GM21737 (cell line): ENCODE measurements around the gene GPR62.

Source experiments
- ATAC-seq: cut with Tn5 transposase; IDR thresholded peaks from one replicate; pipeline ENCODE4 v1.9.1; 2021; ENCODE audit warnings: mild to moderate bottlenecking, moderate library complexity; ENCODE audit not compliant: unreplicated experiment

The GPR62 gene

DNA sequence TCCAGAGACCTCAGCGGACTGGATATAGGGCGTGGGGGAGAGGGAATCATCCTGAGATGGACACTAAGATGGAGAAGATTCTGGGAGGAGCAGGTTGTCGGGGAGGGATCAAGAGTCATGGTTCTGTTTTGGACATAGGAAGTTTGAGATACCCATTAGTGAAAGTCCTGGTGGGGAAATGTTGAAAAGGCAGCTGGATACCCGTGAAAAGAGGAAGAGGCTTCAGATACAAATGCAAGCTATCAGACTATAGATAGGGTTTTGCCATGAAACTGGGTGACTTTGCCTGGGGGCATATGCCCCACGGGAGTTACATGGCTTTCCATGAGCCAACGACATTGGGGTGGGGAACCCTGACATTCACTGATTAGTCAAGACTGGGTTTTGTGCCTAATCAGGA is 1.1 kb upstream of the GPR62 start:
- ATAC-seq: no peak

DNA sequence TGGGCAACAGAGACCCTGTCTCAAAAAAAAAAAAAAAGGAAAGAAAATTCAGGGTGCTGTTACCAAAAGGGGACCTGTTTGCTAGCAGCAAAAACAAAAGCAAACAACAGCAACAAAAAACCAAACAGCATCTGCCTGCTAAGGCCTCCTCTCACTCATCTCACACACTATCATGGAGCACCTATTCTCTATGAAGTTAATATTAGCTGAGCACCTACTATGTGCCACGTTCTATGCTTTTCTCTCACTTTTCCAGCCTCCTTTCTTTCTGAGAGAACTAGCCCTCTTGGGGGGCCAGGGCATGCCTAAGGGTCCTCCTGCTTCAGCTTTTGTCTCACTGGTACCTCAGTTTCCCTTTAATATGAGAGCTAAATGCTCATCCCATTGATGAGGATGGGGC is 468 bp upstream of the GPR62 start:
- no peak for ATAC-seq

DNA sequence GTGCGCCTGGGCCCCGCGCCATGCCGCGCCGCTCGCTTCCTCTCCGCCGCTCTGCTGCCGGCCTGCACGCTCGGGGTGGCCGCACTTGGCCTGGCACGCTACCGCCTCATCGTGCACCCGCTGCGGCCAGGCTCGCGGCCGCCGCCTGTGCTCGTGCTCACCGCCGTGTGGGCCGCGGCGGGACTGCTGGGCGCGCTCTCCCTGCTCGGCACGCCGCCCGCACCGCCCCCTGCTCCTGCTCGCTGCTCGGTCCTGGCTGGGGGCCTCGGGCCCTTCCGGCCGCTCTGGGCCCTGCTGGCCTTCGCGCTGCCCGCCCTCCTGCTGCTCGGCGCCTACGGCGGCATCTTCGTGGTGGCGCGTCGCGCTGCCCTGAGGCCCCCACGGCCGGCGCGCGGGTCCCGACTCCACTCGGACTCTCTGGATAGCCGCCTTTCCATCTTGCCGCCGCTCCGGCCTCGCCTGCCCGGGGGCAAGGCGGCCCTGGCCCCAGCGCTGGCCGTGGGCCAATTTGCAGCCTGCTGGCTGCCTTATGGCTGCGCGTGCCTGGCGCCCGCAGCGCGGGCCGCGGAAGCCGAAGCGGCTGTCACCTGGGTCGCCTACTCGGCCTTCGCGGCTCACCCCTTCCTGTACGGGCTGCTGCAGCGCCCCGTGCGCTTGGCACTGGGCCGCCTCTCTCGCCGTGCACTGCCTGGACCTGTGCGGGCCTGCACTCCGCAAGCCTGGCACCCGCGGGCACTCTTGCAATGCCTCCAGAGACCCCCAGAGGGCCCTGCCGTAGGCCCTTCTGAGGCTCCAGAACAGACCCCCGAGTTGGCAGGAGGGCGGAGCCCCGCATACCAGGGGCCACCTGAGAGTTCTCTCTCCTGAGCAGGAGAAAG is 951 bp downstream of the GPR62 start:
- ATAC-seq: no peak

GRCh38 chr3:51957520-51958205 is 2.5 kb downstream of the GPR62 start:
- ATAC-seq: no peak

DNA sequence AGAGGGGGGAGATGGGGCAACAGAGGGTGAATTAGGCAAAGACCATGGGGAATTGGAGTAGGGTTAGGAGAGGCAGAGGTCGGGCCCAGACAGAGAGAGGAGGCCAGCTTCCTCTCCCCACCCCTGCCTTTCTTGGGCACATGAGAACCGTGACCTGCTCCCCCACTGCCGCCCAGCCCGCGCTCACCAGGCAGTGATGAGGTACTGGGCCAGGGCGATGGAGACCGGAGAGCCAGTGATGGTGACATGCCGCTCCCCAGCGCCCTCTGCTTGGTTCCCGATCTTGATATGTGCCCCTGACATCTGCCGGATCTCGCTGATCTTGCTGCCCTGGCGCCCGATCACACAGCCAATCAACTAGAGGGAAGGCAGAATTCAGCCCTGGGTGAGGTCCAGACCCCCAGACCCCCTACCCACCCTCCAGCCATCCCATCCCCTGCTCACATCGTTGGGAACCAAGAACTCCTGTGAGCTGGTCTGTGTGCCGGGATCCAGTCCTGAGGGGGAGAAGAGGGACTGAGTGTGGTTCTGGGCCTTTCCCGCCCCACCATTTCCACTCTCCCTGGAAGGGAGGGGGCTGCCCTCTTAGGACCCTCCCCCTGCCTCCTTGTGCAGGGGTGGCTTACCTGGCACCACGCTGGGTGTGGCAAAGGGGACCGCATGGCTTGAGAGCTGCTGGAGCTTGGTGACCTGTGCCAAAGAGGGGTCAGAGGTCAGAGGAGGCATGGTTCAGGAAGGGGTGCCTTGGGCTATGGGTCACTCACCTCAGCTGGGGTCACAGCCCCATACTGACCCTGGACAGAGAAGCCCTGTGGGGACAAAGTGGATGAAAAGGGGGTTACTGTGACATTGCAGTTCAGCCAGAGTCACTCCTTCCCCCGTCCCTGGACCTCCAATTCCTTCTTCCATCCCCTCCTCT is 3.7 kb downstream of the GPR62 start:
- no peak for ATAC-seq

GRCh38 chr3:51959651-51960050 is 4.5 kb downstream of the GPR62 start:
- no peak for ATAC-seq

DNA sequence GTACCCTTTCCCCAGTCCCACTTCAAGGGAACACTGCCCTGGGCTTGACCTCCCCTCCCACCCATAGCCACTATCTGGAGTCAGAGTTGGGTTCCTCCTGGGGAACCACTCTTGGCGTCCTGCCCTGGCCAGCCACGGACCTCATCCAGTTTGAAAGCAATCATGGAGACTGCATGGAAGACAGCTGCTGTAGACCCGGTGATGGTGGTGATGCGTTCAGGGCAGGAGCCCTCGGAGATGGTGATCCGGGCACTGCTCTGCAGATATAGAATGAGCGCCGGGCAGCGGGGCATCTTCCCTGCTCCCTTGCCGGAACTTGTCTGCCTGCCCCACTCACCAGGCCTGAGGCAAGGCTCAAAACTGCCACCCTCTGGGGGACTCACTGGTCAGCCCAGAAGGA is 5.2 kb downstream of the GPR62 start:
- no peak for ATAC-seq

GRCh38 chr3:51961011-51961410 is 5.8 kb downstream of the GPR62 start:
- no peak for ATAC-seq

GRCh38 chr3:51961602-51962569 is 6.7 kb downstream of the GPR62 start:
- no peak for ATAC-seq

- no peak for ATAC-seq
These were observed 7.8 kb downstream of the GPR62 start for GRCh38 chr3:51962854-51963530.

DNA sequence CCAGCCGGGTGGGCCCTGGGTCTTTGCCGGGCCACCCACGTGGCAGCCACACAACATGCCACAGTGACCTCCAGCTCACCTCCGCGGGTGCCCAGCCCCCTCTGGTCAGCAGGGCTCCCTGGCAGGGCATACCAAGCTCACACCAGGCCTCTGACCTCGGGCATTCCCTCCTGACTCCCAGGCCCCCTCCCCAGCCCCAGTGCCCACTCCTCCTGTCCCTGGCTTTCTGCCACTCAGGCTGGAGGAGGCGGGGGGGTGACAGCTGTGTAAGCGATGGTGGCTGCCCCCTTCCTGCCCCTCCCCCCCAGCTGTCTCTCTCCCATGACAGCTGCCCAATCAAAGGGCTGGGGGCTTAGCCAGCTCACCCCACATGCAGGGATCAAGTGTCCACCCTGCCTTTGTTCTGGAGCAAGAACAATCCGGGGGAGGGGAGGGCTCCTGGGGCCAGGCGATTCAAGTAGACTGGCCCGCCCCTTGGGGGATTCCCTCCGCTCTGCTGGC is 8.8 kb downstream of the GPR62 start:
- no peak for ATAC-seq

- ATAC-seq: no peak
These were observed 9.3 kb downstream of the GPR62 start for GRCh38 chr3:51964521-51964920.

GRCh38 chr3:51966016-51966415 is 10.8 kb downstream of the GPR62 start:
- no peak for ATAC-seq

DNA sequence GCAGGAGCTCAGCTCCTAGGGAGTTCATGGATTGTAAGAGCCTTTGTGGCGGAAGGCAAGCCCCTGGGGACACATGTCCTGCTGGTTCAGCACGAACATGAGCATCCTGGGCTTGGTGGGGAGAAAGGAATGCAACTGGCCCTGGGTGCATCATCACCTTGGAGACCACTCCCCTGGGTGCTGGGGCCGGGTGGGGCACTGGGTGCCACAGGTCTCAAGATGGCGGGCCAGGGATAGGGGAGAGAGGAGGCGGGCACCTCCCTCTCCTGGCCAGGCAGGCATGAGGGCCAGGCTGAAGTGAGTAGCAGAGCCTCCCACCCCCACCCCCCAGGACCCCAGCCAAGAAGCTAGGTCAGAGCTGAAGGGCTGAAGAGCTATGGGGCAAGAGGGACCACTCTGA is 11.3 kb downstream of the GPR62 start:
- ATAC-seq: no peak

DNA sequence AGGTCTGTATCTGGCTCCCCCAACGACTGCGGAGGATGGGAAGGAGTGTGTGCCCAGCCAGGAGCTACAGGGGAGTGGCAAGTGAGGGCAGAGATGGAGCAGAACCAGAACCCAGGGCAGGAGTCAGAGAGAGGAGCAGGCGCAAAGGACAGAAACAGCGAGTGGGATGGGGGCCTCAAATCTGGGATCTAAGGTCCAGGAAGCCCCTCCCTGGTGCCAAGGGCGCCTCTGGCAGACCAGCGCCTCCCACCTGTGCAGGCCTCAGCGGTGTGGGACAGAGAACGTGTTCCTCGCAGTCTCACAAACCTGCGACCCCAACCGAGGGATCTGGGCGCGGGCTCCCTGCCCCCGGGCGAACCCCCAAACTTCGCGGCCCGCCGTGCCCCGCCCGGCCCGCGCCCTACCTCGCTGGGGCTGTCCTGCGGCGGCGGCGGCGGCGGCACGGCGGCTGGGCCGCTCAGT is 11.8 kb downstream of the GPR62 start:
- ATAC-seq: peak; percentile 11

GRCh38 chr3:51967384-51968169 is 12.4 kb downstream of the GPR62 start, which contains the start of gene PCBP4:
Gene PCBP4, minus strand, starts transcription at chr3:51967454. Its CDS starts 6,214 bp downstream, at chr3:51961240.
- peak; percentile 57 for ATAC-seq

DNA sequence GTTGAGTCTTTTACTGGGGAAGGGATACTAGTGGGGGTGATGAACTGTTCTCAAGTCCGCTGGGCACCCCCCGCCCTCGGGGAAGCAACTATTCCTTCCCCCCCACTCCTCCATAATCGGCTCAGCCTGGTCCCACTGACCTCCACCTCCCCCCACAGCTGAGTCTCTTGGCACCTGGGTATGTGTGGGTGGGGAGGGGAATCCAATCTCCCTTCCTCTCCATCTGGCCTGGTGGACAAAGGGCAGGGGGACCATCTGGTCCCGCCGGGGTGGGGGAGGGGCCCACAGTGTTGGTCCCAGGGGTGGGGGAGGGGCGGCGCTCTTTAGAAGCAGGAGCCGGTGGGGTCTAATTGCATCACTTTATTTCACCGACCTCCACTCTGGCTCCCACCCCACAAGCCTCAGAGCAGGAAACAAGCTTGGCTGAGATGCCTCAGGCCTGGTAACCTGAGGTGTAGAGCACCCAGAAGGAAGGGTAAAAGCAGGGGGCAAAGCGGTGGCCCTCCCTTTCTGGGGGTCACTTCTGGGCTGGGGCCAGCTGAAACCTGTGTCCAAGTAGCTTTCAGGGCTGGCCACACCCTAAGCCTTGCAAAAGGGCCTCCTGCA is 13.1 kb downstream of the GPR62 start:
- no peak for ATAC-seq
